HG03439 (cell line): ENCODE data around the gene SURF1.
"Not testable (repeated sequence)": the region's sequence is repeated elsewhere in the genome, so short reads cannot be mapped to it uniquely, and the experiment has no call there.

ENCODE experiments used
- ATAC-seq: cut with Tn5 transposase; IDR thresholded peaks from one replicate; pipeline ENCODE4 v1.9.1; 2021; ENCODE audit warnings: mild to moderate bottlenecking, moderate library complexity; ENCODE audit not compliant: unreplicated experiment

SURF1 gene

DNA sequence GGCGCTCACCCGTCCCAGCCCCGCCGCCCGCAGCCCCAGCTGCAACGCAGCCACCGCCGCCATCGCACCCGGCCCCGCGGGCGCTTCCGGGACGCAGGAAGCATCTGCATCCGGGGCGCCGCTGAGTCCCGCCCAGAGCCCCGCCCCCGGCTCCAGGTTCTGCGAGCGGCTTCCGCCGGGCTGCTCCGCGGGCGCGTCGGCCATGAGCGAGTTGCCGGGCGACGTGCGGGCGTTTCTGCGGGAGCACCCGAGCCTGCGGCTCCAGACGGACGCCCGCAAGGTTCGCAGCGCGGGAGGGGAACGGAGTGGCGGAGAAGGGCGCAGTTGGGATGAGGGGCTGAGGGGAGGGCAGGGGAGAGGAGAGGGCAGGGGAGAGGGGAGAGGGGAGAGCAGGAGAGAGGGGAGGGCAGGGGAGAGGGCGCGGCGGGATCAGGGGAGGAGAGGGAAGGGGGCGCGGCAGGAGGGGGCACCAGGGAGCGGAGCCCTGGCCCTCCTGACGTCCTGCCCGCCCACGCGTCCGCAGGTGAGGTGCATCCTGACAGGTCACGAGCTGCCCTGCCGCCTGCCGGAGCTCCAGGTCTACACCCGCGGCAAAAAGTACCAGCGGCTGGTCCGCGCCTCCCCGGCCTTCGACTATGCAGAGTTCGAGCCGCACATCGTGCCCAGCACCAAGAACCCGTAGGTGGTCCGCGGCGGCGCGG, at the start of gene SURF1, which contains the start of gene SURF2:
TSS of gene SURF1 (minus strand) at position 97 of the 701 bp plus-strand sequence. CDS start at position 63, 34 bp downstream.
TSS of gene SURF2 (plus strand) at position 160 of the 701 bp plus-strand sequence. CDS start at position 203, 43 bp downstream.
- peak; percentile 45 for ATAC-seq

DNA sequence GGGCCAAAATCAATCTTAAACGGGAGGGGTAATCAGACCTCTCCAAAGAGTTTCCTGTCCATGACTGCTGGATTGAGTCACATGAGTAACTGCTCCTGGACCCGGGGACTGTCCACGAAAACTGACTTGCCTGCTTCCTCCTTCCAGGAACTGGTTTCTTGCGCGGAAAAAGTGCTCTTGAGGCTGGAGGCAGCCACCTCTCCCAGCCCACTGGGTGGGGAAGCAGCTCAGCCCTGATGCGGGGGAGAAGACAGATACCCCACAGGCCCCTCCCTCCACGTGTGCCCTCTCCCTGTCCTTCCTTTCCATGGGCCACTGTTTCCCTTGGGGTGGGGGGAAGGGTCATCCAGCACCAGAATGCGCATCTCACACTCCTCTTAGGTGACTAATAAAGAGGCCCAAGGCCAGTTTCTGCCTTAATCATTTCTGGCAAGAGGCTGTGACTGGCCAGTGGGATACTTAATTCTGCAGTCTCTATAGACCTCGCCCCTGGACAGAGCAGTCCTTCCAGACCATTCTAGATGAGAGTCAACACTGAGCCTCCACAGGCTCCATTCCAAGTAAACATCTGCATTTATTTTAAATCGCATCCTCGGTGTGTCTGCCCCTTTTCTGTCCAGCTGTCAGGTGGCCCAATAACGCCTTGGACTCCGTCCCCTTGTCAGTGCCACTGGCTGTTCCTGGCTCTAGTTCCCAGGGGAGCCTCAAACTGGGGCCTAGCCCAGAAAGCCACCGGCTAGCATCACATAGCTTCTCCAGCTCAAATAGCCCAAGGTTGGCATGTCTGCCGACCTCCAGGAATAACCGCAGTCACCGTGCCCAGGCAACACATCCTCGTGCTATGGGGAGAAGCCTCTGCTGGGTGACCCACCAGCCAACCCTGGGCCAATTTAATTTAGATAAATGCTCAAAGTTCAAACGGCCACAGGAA, 49.5 kb upstream of the SURF1 start:
- no peak for ATAC-seq

DNA sequence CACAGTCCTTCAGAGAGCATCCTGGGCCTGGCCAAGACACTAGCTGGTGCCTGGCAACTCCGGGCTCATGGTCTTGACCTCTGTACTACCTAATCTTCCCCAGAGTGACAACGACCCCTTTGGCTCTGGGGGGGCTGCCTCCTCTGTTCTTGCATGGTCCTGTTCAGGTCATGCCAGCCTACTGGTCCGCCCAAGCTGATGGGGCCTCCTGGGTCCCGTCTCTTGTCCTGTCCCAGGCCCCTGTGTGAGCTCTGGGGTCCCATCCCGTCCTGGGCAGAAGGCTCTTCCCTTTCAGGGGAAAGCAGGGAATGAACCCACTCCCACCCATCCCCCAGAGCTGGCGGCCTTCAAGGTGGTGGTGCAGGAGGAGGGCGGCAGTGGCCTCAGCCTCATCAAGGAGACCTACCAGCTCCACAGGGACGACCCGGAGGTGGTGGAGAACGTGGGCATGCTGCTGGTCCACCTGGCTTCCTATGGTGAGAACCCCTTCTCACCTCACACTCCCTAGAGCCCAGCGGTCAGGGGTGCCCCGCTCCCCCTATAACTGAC, 48.2 kb upstream of the SURF1 start:
- ATAC-seq: no peak

- no peak for ATAC-seq
These were observed 47.6 kb upstream of the SURF1 start for GRCh38 chr9:133403766-133404453.

GRCh38 chr9:133402689-133403088, 46.4 kb upstream of the SURF1 start:
- no peak for ATAC-seq

GRCh38 chr9:133401588-133401987, 45.3 kb upstream of the SURF1 start:
- ATAC-seq: no peak

GRCh38 chr9:133400292-133400691, 44.0 kb upstream of the SURF1 start:
- no peak for ATAC-seq

DNA sequence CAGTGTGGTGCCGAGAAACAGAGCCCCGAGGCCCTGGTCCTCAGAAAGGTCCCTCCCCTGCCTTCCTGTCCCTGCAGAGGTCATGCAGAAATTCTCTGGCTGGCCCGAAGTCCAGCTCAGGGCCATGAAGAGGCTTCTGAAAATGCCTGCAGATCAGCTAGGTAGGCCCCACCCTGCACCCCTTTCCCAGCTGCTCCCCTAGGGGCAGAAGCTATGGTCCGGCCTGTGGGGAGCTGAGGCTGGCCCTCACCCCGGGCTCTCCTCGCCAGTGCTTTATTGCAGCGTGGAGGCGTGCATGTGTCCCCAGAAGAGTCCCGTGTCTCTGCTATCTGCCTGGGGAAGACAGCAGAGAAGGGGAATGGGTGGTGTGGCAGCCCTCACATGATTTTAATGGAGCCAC, 41.6 kb upstream of the SURF1 start:
- ATAC-seq: no peak

DNA sequence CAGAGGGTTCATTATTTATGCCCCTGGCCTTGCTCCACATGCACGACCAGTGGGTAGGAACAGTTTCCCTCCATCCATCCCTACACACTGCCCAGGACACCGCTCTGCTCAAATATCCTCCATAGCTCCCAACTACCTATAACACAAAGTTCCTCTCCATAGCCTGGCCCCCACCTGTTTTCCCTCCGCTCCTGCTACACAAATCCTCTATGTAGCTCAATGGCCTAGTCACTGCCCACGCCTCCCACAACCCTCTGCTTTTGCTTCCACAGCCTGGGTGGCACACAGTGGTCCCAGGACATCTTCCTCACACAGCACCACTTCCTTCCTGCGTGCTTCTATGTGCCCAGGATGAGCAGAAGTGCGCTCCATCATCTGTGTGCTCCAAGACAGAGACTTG, 41.1 kb upstream of the SURF1 start:
- no peak for ATAC-seq

DNA sequence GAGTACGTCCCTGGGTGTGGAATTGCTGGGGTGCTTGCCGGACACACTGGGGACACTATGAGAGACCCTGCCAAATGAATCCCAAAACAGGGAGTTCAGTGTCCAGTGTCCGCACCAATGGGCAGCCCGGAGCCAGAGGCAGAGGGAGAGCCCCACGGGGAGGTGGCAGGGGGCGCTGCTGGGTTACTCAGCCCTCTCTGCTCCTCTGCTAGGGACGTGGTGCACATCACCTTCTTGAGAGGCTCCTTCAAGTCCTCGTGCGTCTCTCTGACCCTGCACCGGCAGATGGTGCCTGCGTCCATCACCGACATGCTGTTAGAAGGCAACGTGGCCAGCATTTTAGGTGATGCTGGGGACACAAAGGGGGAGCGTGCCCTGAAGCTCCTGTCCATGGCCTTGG, 40.7 kb upstream of the SURF1 start:
- no peak for ATAC-seq

DNA sequence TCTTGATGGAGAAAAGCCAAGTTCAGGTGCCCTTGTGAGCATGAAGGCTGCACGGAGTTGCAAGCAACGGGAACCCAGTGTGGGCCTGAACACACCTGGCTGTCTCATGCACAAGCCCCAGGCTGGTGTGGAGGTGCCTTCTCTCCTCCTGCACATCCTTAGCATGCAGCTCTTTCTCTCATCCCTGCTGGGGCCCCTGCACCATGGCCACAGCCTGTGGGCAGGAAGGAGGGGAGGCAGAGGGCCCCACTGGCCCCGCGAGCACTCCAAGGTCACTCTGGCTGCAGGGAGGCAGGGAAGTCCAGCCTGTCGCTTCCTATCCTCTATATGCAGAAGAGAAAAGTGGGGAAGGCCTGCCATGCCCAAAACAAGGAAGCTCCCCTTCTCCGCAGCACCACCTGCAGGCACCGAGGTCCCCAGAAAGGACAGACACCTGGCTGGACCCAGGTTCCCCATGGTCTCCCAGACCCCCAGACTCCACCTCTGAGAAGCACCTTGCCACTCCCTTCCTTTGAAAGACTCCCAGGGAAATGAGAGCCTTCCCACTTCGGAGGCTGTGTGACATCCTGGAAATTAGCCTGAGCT, 38.5 kb upstream of the SURF1 start:
- ATAC-seq: no peak

GRCh38 chr9:133393399-133393798, 37.1 kb upstream of the SURF1 start:
- no peak for ATAC-seq

GRCh38 chr9:133392308-133392707, 36.0 kb upstream of the SURF1 start:
- not testable (repeated sequence) for ATAC-seq

GRCh38 chr9:133391449-133391848, 35.2 kb upstream of the SURF1 start:
- not testable (repeated sequence) for ATAC-seq

GRCh38 chr9:133390713-133391112, 34.4 kb upstream of the SURF1 start:
- no peak for ATAC-seq

DNA sequence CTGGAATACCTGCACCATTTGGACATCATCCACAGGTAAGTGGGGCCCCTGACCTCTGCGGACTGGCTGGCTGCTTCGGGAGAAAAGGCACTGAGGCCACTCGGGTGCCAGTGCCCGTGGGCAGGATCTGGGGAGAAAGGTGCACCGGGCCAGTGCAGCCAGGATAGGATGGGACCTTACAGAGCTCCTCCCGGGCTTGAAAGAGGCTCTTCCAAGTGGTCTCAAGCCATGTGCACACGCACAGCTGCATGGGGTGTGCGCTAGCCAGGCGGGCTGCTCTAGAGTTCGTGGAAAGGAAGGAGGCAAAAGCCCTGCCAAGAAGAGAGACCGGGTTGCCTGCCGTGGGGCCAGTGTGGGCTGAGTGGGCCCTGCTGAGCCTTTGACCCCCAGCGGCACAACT, 33.3 kb upstream of the SURF1 start:
- no peak for ATAC-seq

- no peak for ATAC-seq
These were observed 32.8 kb upstream of the SURF1 start for GRCh38 chr9:133389025-133389557.

GRCh38 chr9:133387680-133388079, 31.4 kb upstream of the SURF1 start:
- ATAC-seq: no peak

GRCh38 chr9:133386338-133386737, 30.1 kb upstream of the SURF1 start:
- no peak for ATAC-seq

- no peak for ATAC-seq
These were observed 29.2 kb upstream of the SURF1 start for GRCh38 chr9:133385452-133385851.
